BLaER1 treated with 17β-estradiol and CSF1 and Interleukin-3, amounts not matched to agents 10 nM and 100 nM (cell line): ENCODE results near the gene COL15A1.
A peak's percentile ranks its signal among the peaks of the same experiment; 100 is the strongest.

Experiments used
- H3K27ac ChIP-seq, 11 experiments: shearing (Covaris generic); formaldehyde crosslinking; 2 replicates each; pipeline ENCODE4 v1.8.1; 2022
- H3K27me3 ChIP-seq, 11 experiments: shearing (Covaris generic); formaldehyde crosslinking; 2 replicates each; pipeline ENCODE4 v1.8.1; 2022
- H3K36me3 ChIP-seq, 11 experiments: shearing (Covaris generic); formaldehyde crosslinking; 2 replicates each; pipeline ENCODE4 v1.8.1; 2022
- H3K4me1 ChIP-seq, 10 experiments: shearing (Covaris generic); formaldehyde crosslinking; 2 replicates each; pipeline ENCODE4 v1.8.1; 2022
- H3K4me2 ChIP-seq, 11 experiments: shearing (Covaris generic); formaldehyde crosslinking; 2 replicates each; pipeline ENCODE4 v1.8.1; 2022
- H3K4me3 ChIP-seq, 10 experiments: shearing (Covaris generic); formaldehyde crosslinking; 2 replicates each; pipeline ENCODE4 v1.8.1; 2022
- H3K9ac ChIP-seq, 11 experiments: shearing (Covaris generic); formaldehyde crosslinking; 2 replicates each; pipeline ENCODE4 v1.8.1; 2022
- H3K9me3 ChIP-seq, 11 experiments: shearing (Covaris generic); formaldehyde crosslinking; replicated peaks in 1 of 11; 2 replicates each; pipeline ENCODE4 v1.8.1; 2022
- H4K20me1 ChIP-seq, 11 experiments: shearing (Covaris generic); formaldehyde crosslinking; 2 replicates each; pipeline ENCODE4 v1.8.1; 2022
- Cebpa-rat ChIP-seq, 11 experiments: shearing (Covaris generic); IDR thresholded peaks; 2 replicates each; pipeline ENCODE4 v1.8.1; 2022

COL15A1 gene

GRCh38 chr9:99055384-99055783 lies 111.7 kb downstream of the COL15A1 start:
- Histone ChIP-seq H3K4me1 (peaks cover 38 to 94% (median 60%) of the 10 kb centered on the region in 10 experiments), H3K9ac (no peak overlapping the region), H3K9me3 (peaks cover 0 to 13% (median 0%) of the 10 kb centered on the region in 11 experiments; a peak in 2 of 22 replicates), H4K20me1 (no peaks in the 10 kb centered on the region), H3K27me3 (peaks cover 0 to 46% (median 0%) of the 10 kb centered on the region in 11 experiments; a peak in 4 of 22 replicates), H3K4me2 (peak overlapping the region in 5 of 11 experiments; percentile 86 to 97 (median 94); a peak in 10 of 22 replicates), H3K4me3 (no peak overlapping the region), H3K27ac (peak overlapping the region in 4 of 11 experiments; percentile 30 to 92 (median 90); a peak in 3 of 22 replicates), H3K36me3 (no peaks in the 10 kb centered on the region)
- no peak for TF ChIP-seq Cebpa-rat (IDR thresholded peaks at IDR 0.05)

- Histone ChIP-seq H3K4me2 (peak overlapping the region in 9 of 11 experiments; percentile 86 to 98 (median 94); a peak in 15 of 22 replicates), H4K20me1 (no peaks in the 10 kb centered on the region), H3K4me3 (no peak overlapping the region), H3K9me3 (peaks cover 0 to 13% (median 0%) of the 10 kb centered on the region in 11 experiments; a peak in 2 of 22 replicates), H3K27me3 (peaks cover 0 to 40% (median 0%) of the 10 kb centered on the region in 11 experiments; a peak in 4 of 22 replicates), H3K9ac (no peak overlapping the region; a peak in 1 of 22 replicates), H3K27ac (peak overlapping the region in 9 of 11 experiments; percentile 42 to 96 (median 89); a peak in 13 of 22 replicates), H3K4me1 (peaks cover 44 to 97% (median 67%) of the 10 kb centered on the region in 10 experiments), H3K36me3 (no peaks in the 10 kb centered on the region)
- no peak for TF ChIP-seq Cebpa-rat (IDR thresholded peaks at IDR 0.05)
Observed at GRCh38 chr9:99056186-99056585, 112.5 kb downstream of the COL15A1 start.

GRCh38 chr9:99056886-99057664 lies 113.4 kb downstream of the COL15A1 start:
- no peaks in the 10 kb centered on the region for H4K20me1 ChIP-seq
- H3K27ac ChIP-seq = peak overlapping the region; percentile 76 to 96 (median 89); a peak in 21 of 22 replicates
- H3K4me1 ChIP-seq = peaks cover 44 to 97% (median 68%) of the 10 kb centered on the region in 10 experiments
- no peak for TF ChIP-seq Cebpa-rat (IDR thresholded peaks at IDR 0.05)
- H3K9me3 ChIP-seq = peaks cover 0 to 13% (median 0%) of the 10 kb centered on the region in 11 experiments; a peak in 2 of 22 replicates
- H3K4me3 ChIP-seq = peak overlapping the region in 8 of 10 experiments; percentile 30 to 54 (median 42); a peak in 9 of 20 replicates
- no peaks in the 10 kb centered on the region for H3K36me3 ChIP-seq
- peaks cover 0 to 31% (median 0%) of the 10 kb centered on the region in 11 experiments; a peak in 4 of 22 replicates for H3K27me3 ChIP-seq
- H3K9ac ChIP-seq = peak overlapping the region; percentile 25 to 81 (median 72); a peak in 20 of 22 replicates
- H3K4me2 ChIP-seq = peak overlapping the region; percentile 86 to 98 (median 93)

GRCh38 chr9:99057665-99058625 lies 114.2 kb downstream of the COL15A1 start:
- Histone ChIP-seq H3K4me2 (peak overlapping the region; percentile 86 to 98 (median 93)), H3K4me1 (peaks cover 44 to 97% (median 61%) of the 10 kb centered on the region in 10 experiments), H3K4me3 (peak overlapping the region in 9 of 10 experiments; percentile 17 to 54 (median 41); a peak in 17 of 20 replicates)

GRCh38 chr9:99058964-99059921 lies 115.5 kb downstream of the COL15A1 start:
- peak overlapping the region; percentile 86 to 98 (median 93) for H3K4me2 ChIP-seq
- H3K9ac ChIP-seq = peak overlapping the region; percentile 60 to 81 (median 76)
- H3K27ac ChIP-seq = peak overlapping the region; percentile 76 to 96 (median 89)
- no peak for TF ChIP-seq Cebpa-rat (IDR thresholded peaks at IDR 0.05)
- peak overlapping the region in 8 of 10 experiments; percentile 1 to 54 (median 40); a peak in 10 of 20 replicates for H3K4me3 ChIP-seq
- peaks cover 0 to 12% (median 0%) of the 10 kb centered on the region in 11 experiments; a peak in 3 of 22 replicates for H3K27me3 ChIP-seq
- no peaks in the 10 kb centered on the region for H4K20me1 ChIP-seq
- peaks cover 44 to 94% (median 53%) of the 10 kb centered on the region in 10 experiments for H3K4me1 ChIP-seq
- H3K9me3 ChIP-seq = peaks cover 0 to 13% (median 0%) of the 10 kb centered on the region in 11 experiments; a peak in 2 of 22 replicates
- H3K36me3 ChIP-seq = no peaks in the 10 kb centered on the region

More at GRCh38 chr9:99057665-99058625, 114.2 kb downstream of the COL15A1 start:
- peak overlapping the region; percentile 60 to 81 (median 76); a peak in 21 of 22 replicates for H3K9ac ChIP-seq
- no peaks in the 10 kb centered on the region for H4K20me1 ChIP-seq
- peaks cover 0 to 13% (median 0%) of the 10 kb centered on the region in 11 experiments; a peak in 2 of 22 replicates for H3K9me3 ChIP-seq
- H3K27me3 ChIP-seq = peaks cover 0 to 22% (median 0%) of the 10 kb centered on the region in 11 experiments; a peak in 4 of 22 replicates
- H3K27ac ChIP-seq = peak overlapping the region; percentile 76 to 96 (median 89)
- H3K36me3 ChIP-seq = no peaks in the 10 kb centered on the region
- TF ChIP-seq Cebpa-rat (IDR thresholded peaks at IDR 0.05) = no peak

GRCh38 chr9:99060621-99061020 lies 116.9 kb downstream of the COL15A1 start:
- peak overlapping the region in 4 of 11 experiments; percentile 27 to 81 (median 78); a peak in 3 of 22 replicates for H3K9ac ChIP-seq
- peaks cover 0 to 7% (median 0%) of the 10 kb centered on the region in 11 experiments; a peak in 2 of 22 replicates for H3K9me3 ChIP-seq
- H3K4me3 ChIP-seq = no peak overlapping the region
- H3K36me3 ChIP-seq = no peaks in the 10 kb centered on the region
- H3K4me2 ChIP-seq = peak overlapping the region; percentile 86 to 98 (median 93)
- H3K4me1 ChIP-seq = peaks cover 44 to 84% (median 53%) of the 10 kb centered on the region in 10 experiments
- no peak for TF ChIP-seq Cebpa-rat (IDR thresholded peaks at IDR 0.05)
- H4K20me1 ChIP-seq = no peaks in the 10 kb centered on the region
- peaks cover 0 to 4% (median 0%) of the 10 kb centered on the region in 11 experiments; a peak in 1 of 22 replicates for H3K27me3 ChIP-seq
- H3K27ac ChIP-seq = peak overlapping the region; percentile 76 to 96 (median 89); a peak in 21 of 22 replicates

GRCh38 chr9:99062549-99062948 lies 118.8 kb downstream of the COL15A1 start:
- Histone ChIP-seq H3K27me3 (no peaks in the 10 kb centered on the region), H3K9ac (no peak overlapping the region), H3K27ac (no peak overlapping the region), H3K4me1 (peaks cover 34 to 65% (median 36%) of the 10 kb centered on the region in 10 experiments), H3K36me3 (no peaks in the 10 kb centered on the region), H3K9me3 (no peaks in the 10 kb centered on the region), H4K20me1 (no peaks in the 10 kb centered on the region), H3K4me3 (no peak overlapping the region), H3K4me2 (peak overlapping the region in 2 of 11 experiments; percentile 6 to 22; a peak in 2 of 22 replicates)
- no peak for TF ChIP-seq Cebpa-rat (IDR thresholded peaks at IDR 0.05)
